Measurements from ENCODE around the gene ROBO1. TPM values are rescaled to one million over a fixed set of nuclear protein-coding genes. Genes with fewer than 3 reads are reported as not detected.

The ROBO1 gene
- total and polyA plus RNA-seq, 2 of the 13 experiments (the other 11 are each of a cell fraction or from before 2014, with no cell fraction given) = 52.2 to 71.0 TPM

DNA sequence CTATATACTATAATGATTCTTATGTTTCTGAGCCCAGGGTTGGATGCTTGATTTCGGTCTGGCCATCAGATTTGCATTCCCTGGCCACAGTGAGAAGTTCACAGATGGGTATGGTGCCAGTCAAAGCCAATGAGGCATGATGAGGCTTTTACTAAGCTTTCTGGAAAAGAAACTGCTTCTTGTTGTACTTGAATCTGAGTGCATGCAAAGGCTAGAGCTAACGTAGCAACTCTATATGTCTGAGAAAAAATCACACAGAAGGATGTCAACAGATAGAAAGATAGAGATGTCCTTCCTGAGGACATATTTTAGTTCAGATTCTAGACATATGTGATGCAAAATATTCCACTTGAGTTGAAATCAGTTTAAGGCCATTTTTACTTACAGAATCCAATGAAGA, 608.1 kb downstream of the ROBO1 start:
- ChIA-PET CTCF (ENCODE audit: low intra/inter-chr PET ratio, low total read pairs) (no interaction called here), POLR2A (no interaction called here)
- Histone ChIP-seq H3K4me1 (ENCODE audit: insufficient read depth, low read length) (no peaks in the 10 kb centered on the region), H4K20me1 (ENCODE audit: insufficient read depth, low read length) (no peaks in the 10 kb centered on the region), H3K79me2 (ENCODE audit: insufficient read depth, low read length) (no peaks in the 10 kb centered on the region), H3K4me2 (ENCODE audit: low read depth, low read length) (no peak overlapping the region), H3K36me3 (replicated peaks in 1 of 2; ENCODE audit: control insufficient read depth in 1 of 2, insufficient read depth in 2 of 2, low read length in 2 of 2) (no peaks in the 10 kb centered on the region), H3K9me3 (ENCODE audit: low read length) (no peaks in the 10 kb centered on the region), H3K9ac (ENCODE audit: insufficient read depth, low read depth, low read length) (no peak overlapping the region), H3K27ac (ENCODE audit: extremely low read length, insufficient read depth, low read length) (no peak overlapping the region), H3K4me3 (replicated peaks in 1 of 3; ENCODE audit: insufficient read depth in 1 of 3, low read depth in 2 of 3, low read length in 3 of 3) (no peak overlapping the region), H3K27me3 (ENCODE audit: control insufficient read depth in 1 of 2, insufficient read depth in 2 of 2, low read length in 2 of 2) (no peaks in the 10 kb centered on the region), H2AFZ (ENCODE audit: low read length) (no peak overlapping the region)
- BruUV-seq (replicated peaks) = no TSS peak
- TF ChIP-seq ZFX (CRISPR knock-in tag; IDR thresholded peaks at IDR 0.05; ENCODE audit: low read depth) = no peak
- TF ChIP-seq SRSF4 (IDR thresholded peaks at IDR 0.05; ENCODE audit: low read depth, low read length, poor library complexity, severe bottlenecking) = no peak
- TF ChIP-seq, protein P1, sequence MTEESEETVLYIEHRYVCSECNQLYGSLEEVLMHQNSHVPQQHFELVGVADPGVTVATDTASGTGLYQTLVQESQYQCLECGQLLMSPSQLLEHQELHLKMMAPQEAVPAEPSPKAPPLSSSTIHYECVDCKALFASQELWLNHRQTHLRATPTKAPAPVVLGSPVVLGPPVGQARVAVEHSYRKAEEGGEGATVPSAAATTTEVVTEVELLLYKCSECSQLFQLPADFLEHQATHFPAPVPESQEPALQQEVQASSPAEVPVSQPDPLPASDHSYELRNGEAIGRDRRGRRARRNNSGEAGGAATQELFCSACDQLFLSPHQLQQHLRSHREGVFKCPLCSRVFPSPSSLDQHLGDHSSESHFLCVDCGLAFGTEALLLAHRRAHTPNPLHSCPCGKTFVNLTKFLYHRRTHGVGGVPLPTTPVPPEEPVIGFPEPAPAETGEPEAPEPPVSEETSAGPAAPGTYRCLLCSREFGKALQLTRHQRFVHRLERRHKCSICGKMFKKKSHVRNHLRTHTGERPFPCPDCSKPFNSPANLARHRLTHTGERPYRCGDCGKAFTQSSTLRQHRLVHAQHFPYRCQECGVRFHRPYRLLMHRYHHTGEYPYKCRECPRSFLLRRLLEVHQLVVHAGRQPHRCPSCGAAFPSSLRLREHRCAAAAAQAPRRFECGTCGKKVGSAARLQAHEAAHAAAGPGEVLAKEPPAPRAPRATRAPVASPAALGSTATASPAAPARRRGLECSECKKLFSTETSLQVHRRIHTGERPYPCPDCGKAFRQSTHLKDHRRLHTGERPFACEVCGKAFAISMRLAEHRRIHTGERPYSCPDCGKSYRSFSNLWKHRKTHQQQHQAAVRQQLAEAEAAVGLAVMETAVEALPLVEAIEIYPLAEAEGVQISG (CRISPR knock-in tag; IDR thresholded peaks at IDR 0.05) = no peak
- TF ChIP-seq, protein P2, sequence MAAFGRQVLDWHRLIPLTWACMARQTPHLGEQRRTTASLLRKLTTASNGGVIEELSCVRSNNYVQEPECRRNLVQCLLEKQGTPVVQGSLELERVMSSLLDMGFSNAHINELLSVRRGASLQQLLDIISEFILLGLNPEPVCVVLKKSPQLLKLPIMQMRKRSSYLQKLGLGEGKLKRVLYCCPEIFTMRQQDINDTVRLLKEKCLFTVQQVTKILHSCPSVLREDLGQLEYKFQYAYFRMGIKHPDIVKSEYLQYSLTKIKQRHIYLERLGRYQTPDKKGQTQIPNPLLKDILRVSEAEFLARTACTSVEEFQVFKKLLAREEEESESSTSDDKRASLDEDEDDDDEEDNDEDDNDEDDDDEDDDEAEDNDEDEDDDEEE (CRISPR knock-in tag; IDR thresholded peaks at IDR 0.05) = no peak
- TF ChIP-seq NAIF1 (CRISPR knock-in tag; IDR thresholded peaks at IDR 0.05; ENCODE audit: borderline replicate concordance) = no peak
- TF ChIP-seq, protein P3, sequence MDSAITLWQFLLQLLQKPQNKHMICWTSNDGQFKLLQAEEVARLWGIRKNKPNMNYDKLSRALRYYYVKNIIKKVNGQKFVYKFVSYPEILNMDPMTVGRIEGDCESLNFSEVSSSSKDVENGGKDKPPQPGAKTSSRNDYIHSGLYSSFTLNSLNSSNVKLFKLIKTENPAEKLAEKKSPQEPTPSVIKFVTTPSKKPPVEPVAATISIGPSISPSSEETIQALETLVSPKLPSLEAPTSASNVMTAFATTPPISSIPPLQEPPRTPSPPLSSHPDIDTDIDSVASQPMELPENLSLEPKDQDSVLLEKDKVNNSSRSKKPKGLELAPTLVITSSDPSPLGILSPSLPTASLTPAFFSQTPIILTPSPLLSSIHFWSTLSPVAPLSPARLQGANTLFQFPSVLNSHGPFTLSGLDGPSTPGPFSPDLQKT (CRISPR knock-in tag; IDR thresholded peaks at IDR 0.05; ENCODE audit: borderline replicate concordance) = no peak
- no peak for TF ChIP-seq ZBTB42 (CRISPR knock-in tag; IDR thresholded peaks at IDR 0.05)
- no peak for TF ChIP-seq SOX5 (CRISPR knock-in tag; IDR thresholded peaks at IDR 0.05; ENCODE audit: borderline replicate concordance)
- TF ChIP-seq ZNF207 (IDR thresholded peaks at IDR 0.05; ENCODE audit: borderline replicate concordance) = no peak
- ATAC-seq (no peak), FAIRE-seq (no peak), DNase-seq (ENCODE audit: low spot score) (no peak)
- intact Hi-C loops (cut with micrococcal nuclease; ENCODE audit: unreplicated experiment) = no loop called here
- WGBS (ENCODE audit: low lambda C conversion rate) = 5% methylated on average over 2 of the region's 2 CpGs
- in situ Hi-C loops (cut with HindIII; ENCODE audit: extremely low pct_ligation_motif_present, low pct_unique_long_range_greater_than_20kb) = no loop called here
